Measurements from ENCODE around the gene KCNN3.

DNA sequence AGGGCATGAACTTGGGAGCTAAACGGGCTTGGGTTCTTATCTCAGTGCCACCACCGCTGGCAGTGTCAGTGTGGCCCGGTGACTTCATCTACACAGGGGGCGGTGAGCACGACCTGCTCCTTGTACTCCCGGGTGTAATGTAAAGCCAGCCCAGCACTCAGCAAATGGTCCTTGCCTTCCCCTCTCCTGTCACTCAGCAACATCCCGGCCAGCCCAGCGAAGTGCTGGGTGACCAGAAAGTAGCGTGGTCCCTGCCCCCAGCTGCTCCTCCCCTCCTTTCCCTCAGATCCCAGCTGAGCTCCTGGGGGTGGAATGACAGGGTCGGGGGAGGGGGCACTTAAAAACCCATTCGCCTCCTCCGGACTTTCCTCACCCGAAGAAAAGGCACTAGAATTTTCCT is 7.2 kb downstream of the KCNN3 start:
- TF ChIP-seq, protein P1, sequence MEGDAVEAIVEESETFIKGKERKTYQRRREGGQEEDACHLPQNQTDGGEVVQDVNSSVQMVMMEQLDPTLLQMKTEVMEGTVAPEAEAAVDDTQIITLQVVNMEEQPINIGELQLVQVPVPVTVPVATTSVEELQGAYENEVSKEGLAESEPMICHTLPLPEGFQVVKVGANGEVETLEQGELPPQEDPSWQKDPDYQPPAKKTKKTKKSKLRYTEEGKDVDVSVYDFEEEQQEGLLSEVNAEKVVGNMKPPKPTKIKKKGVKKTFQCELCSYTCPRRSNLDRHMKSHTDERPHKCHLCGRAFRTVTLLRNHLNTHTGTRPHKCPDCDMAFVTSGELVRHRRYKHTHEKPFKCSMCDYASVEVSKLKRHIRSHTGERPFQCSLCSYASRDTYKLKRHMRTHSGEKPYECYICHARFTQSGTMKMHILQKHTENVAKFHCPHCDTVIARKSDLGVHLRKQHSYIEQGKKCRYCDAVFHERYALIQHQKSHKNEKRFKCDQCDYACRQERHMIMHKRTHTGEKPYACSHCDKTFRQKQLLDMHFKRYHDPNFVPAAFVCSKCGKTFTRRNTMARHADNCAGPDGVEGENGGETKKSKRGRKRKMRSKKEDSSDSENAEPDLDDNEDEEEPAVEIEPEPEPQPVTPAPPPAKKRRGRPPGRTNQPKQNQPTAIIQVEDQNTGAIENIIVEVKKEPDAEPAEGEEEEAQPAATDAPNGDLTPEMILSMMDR (conservative IDR thresholded peaks at IDR 0.05), result no peak
- TF ChIP-seq ZFX (IDR thresholded peaks at IDR 0.05), result no peak
